Vagina (tissue), 2 donors: ENCODE results near the gene EPS15. TPM values are rescaled to one million over a fixed set of nuclear protein-coding genes. Genes with fewer than 3 reads are reported as not detected.
"Not testable (repeated sequence)": the region's sequence is repeated elsewhere in the genome, so short reads cannot be mapped to it uniquely, and the experiment has no call there.

Source experiments
- DNase-seq, 2 donors: peaks; one replicate each; pipeline ENCODE4 v3.0.0-alpha.2; 2017; ENCODE audit errors: extremely low spot score in 2 of 2
- H3K27ac ChIP-seq: fragments of 200-600 bp; sonication (generic); one replicate; pipeline ENCODE4 v1.5.1; 2019
- H3K27me3 ChIP-seq: fragments of 200-600 bp; sonication (generic); one replicate; pipeline ENCODE4 v1.5.1; 2019
- H3K36me3 ChIP-seq, 2 donors: fragments of 200-600 bp; sonication (generic); one replicate each; pipeline ENCODE4 v1.5.1; 2017 to 2019
- H3K4me1 ChIP-seq: fragments of 200-600 bp; sonication (generic); one replicate; pipeline ENCODE4 v1.5.1; 2019
- H3K4me3 ChIP-seq, 2 donors: fragments of 200-600 bp; sonication (generic); 1 replicate in 1 of 2; 2 replicates in 1 of 2; pipeline ENCODE4 v1.5.1; 2016 to 2019
- H3K9me3 ChIP-seq: fragments of 200-600 bp; sonication (generic); one replicate; pipeline ENCODE4 v1.5.1; 2019
- POLR2A ChIP-seq, 2 donors: fragments of 450-650 bp; IDR thresholded peaks; one replicate each; pipeline ENCODE4 v1.6.1; 2017; ENCODE audit warnings: antibody characterized with exemption in 2 of 2, mild to moderate bottlenecking in 2 of 2, moderate library complexity in 2 of 2
- POLR2AphosphoS5 ChIP-seq, 2 donors: sonication (generic); formaldehyde crosslinking; IDR thresholded peaks; one replicate each; pipeline ENCODE4 v1.9.0; 2017; ENCODE audit warnings: antibody characterized with exemption in 2 of 2, mild to moderate bottlenecking in 2 of 2, low read depth in 1 of 2; ENCODE audit not compliant: insufficient read depth in 1 of 2
- intact Hi-C: fragments of 100-400 bp; cut with DNase I; formaldehyde crosslinking; loops from one replicate; pipeline ENCODE4 v1.15.1; 2023
- total RNA-seq: library from RNA; depleted of rRNA; stranded (reverse); fragments of >200 nt; gene quantifications from one replicate; pipeline ENCODE4 v1.2.3, GENCODE V29; 2016
- TF ChIP-seq, protein P1 (sequence below), 3 experiments: fragments of 450-650 bp in 2 of 3; fragments of 200-600 bp in 1 of 3; sonication (generic) in 1 of 3; IDR thresholded peaks; one replicate each; pipeline ENCODE4 v1.5.1; 2017 to 2019; ENCODE audit warnings: antibody characterized with exemption in 3 of 3, mild to moderate bottlenecking in 2 of 3, moderate library complexity in 2 of 3

Gene EPS15
- total RNA-seq, 1 donor from 2014 or later = 70.5 TPM

DNA sequence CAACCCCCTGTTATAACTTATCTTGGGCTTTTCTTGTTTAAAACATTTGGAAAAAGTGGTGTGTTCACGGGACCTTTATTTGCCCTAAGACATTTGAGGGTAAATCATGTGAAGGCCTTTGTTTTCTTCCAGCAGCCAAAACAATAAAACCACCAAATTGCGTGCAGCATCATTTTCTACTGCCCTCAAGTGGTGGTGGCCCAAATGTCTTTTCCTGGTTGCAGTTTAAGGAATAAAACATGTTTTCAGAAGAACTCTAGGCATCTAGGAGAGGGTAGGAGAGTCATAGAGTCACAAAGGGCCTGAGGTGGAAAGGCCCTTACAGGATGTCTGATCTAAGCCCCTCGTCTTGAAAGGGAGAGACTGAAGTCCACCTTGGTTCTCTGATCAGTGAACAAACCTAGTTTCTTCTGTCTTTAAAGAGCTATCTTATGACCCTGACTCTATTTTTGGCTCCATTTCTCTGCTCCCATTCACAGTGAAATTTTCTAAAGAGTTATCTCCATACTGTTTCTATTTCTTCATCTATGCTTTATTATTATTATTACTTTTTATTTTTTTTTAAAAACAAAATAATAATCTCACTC is 16.0 kb upstream of the EPS15 start:
- no peak for DNase-seq
- Histone ChIP-seq H3K9me3 (no peaks in the 10 kb centered on the region), H3K4me1 (no peaks in the 10 kb centered on the region), H3K36me3 (no peaks in the 10 kb centered on the region), H3K27me3 (no peaks in the 10 kb centered on the region), H3K27ac (peak overlapping the region; percentile 49), H3K4me3 (no peak overlapping the region)
- intact Hi-C loops = no loop called here
- TF ChIP-seq, protein P1, sequence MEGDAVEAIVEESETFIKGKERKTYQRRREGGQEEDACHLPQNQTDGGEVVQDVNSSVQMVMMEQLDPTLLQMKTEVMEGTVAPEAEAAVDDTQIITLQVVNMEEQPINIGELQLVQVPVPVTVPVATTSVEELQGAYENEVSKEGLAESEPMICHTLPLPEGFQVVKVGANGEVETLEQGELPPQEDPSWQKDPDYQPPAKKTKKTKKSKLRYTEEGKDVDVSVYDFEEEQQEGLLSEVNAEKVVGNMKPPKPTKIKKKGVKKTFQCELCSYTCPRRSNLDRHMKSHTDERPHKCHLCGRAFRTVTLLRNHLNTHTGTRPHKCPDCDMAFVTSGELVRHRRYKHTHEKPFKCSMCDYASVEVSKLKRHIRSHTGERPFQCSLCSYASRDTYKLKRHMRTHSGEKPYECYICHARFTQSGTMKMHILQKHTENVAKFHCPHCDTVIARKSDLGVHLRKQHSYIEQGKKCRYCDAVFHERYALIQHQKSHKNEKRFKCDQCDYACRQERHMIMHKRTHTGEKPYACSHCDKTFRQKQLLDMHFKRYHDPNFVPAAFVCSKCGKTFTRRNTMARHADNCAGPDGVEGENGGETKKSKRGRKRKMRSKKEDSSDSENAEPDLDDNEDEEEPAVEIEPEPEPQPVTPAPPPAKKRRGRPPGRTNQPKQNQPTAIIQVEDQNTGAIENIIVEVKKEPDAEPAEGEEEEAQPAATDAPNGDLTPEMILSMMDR (IDR thresholded peaks at IDR 0.05) = peak; percentile 21 to 51 (median 45)
- TF ChIP-seq POLR2A (IDR thresholded peaks at IDR 0.05) (no peak), POLR2AphosphoS5 (IDR thresholded peaks at IDR 0.05; ENCODE audit: insufficient read depth in 1 of 2, low read depth in 1 of 2) (peak in 1 of 2 donors; percentile 43)

- H3K27ac ChIP-seq = peak overlapping the region; percentile 49
- intact Hi-C loops = no loop called here
- no peak for DNase-seq
Measured at GRCh38 chr1:51534447-51534846, 15.4 kb upstream of the EPS15 start.

GRCh38 chr1:51532853-51533252 is 13.8 kb upstream of the EPS15 start:
- H3K36me3 ChIP-seq = no peaks in the 10 kb centered on the region
- TF ChIP-seq POLR2A (IDR thresholded peaks at IDR 0.05) (no peak), POLR2AphosphoS5 (IDR thresholded peaks at IDR 0.05; ENCODE audit: insufficient read depth in 1 of 2, low read depth in 1 of 2) (no peak)
- TF ChIP-seq, protein P1 (IDR thresholded peaks at IDR 0.05) = no peak
- H3K4me1 ChIP-seq = no peaks in the 10 kb centered on the region
- no peak overlapping the region for H3K27ac ChIP-seq
- H3K4me3 ChIP-seq = no peak overlapping the region
- H3K27me3 ChIP-seq = no peaks in the 10 kb centered on the region
- intact Hi-C loops = no loop called here
- no peak for DNase-seq
- H3K9me3 ChIP-seq = no peaks in the 10 kb centered on the region

More at GRCh38 chr1:51534447-51534846, 15.4 kb upstream of the EPS15 start:
- TF ChIP-seq, protein P1 (IDR thresholded peaks at IDR 0.05) = no peak
- TF ChIP-seq POLR2A (IDR thresholded peaks at IDR 0.05) (no peak), POLR2AphosphoS5 (IDR thresholded peaks at IDR 0.05; ENCODE audit: insufficient read depth in 1 of 2, low read depth in 1 of 2) (no peak)
- Histone ChIP-seq H3K4me3 (no peak overlapping the region), H3K4me1 (no peaks in the 10 kb centered on the region), H3K27me3 (no peaks in the 10 kb centered on the region), H3K9me3 (no peaks in the 10 kb centered on the region), H3K36me3 (no peaks in the 10 kb centered on the region)

- H3K27ac ChIP-seq, H3K4me1 ChIP-seq, H3K27me3 ChIP-seq, H3K9me3 ChIP-seq, DNase-seq, H3K36me3 ChIP-seq, intact Hi-C loops, H3K4me3 ChIP-seq: not testable (repeated sequence)
Measured at GRCh38 chr1:51530447-51530846, 11.4 kb upstream of the EPS15 start.

GRCh38 chr1:51527144-51527543 is 8.1 kb upstream of the EPS15 start:
- no peaks in the 10 kb centered on the region for H3K36me3 ChIP-seq
- TF ChIP-seq, protein P1 (IDR thresholded peaks at IDR 0.05) = no peak
- TF ChIP-seq POLR2A (IDR thresholded peaks at IDR 0.05) = no peak
- TF ChIP-seq POLR2AphosphoS5 (IDR thresholded peaks at IDR 0.05; ENCODE audit: insufficient read depth in 1 of 2, low read depth in 1 of 2) = no peak
- DNase-seq = no peak
- H3K4me3 ChIP-seq = no peak overlapping the region
- H3K27ac ChIP-seq = no peak overlapping the region
- no peaks in the 10 kb centered on the region for H3K27me3 ChIP-seq
- intact Hi-C loops = no loop called here
- no peaks in the 10 kb centered on the region for H3K9me3 ChIP-seq
- H3K4me1 ChIP-seq = no peaks in the 10 kb centered on the region
